Erythroblast (primary cell): ENCODE data around the gene GCLM.
"Not testable (repeated sequence)": the region's sequence is repeated elsewhere in the genome, so short reads cannot be mapped to it uniquely, and the experiment has no call there.

Experiments
- DNase-seq, 2 experiments: peaks; one replicate each; lab custom pipeline; 2025; lab: John Stamatoyannopoulos, UW
- GATA1 ChIP-seq: IDR thresholded peaks from 2 replicates; pipeline ENCODE4 v1.6.1; 2011; ENCODE audit warnings: low read depth, mild to moderate bottlenecking, control low read depth, low read length, moderate library complexity
- POLR2A ChIP-seq: IDR thresholded peaks from 2 replicates; pipeline ENCODE4 v1.6.1; 2011; ENCODE audit warnings: mild to moderate bottlenecking, low read length

GCLM gene

GRCh38 chr1:93874025-93874651, 35.1 kb downstream of the GCLM start:
- TF ChIP-seq GATA1 (no peak), POLR2A (no peak)
- DNase-seq = peak; percentile 56 to 64

GRCh38 chr1:93871366-93871765, 37.9 kb downstream of the GCLM start:
- DNase-seq = no peak
- TF ChIP-seq POLR2A (no peak), GATA1 (no peak)

- DNase-seq = no peak
- TF ChIP-seq GATA1 = no peak
- TF ChIP-seq POLR2A = no peak
Observed at GRCh38 chr1:93869653-93870052, 39.6 kb downstream of the GCLM start.

GRCh38 chr1:93868492-93868891, 40.7 kb downstream of the GCLM start:
- DNase-seq = not testable (repeated sequence)

GRCh38 chr1:93865253-93865652, 44.0 kb downstream of the GCLM start:
- no peak for TF ChIP-seq GATA1
- TF ChIP-seq POLR2A = no peak
- no peak for DNase-seq

GRCh38 chr1:93864175-93864574, 45.1 kb downstream of the GCLM start:
- TF ChIP-seq GATA1 = no peak
- no peak for TF ChIP-seq POLR2A
- no peak for DNase-seq

GRCh38 chr1:93857653-93858052, 51.6 kb downstream of the GCLM start:
- DNase-seq = not testable (repeated sequence)

GRCh38 chr1:93855983-93856382, 53.2 kb downstream of the GCLM start:
- not testable (repeated sequence) for DNase-seq

GRCh38 chr1:93853940-93854339, 55.3 kb downstream of the GCLM start:
- TF ChIP-seq POLR2A = no peak
- no peak for TF ChIP-seq GATA1
- no peak for DNase-seq

- TF ChIP-seq GATA1 (no peak), POLR2A (no peak)
- DNase-seq = no peak
Observed at GRCh38 chr1:93851878-93852277, 57.4 kb downstream of the GCLM start.

- DNase-seq = peak; percentile 19 to 56
- TF ChIP-seq POLR2A (no peak), GATA1 (no peak)
Observed at GRCh38 chr1:93851327-93851712, 57.9 kb downstream of the GCLM start.

GRCh38 chr1:93850687-93851326, 58.4 kb downstream of the GCLM start:
- peak; percentile 65 to 72 for DNase-seq

- DNase-seq = no peak
- TF ChIP-seq POLR2A (no peak), GATA1 (no peak)
Observed at GRCh38 chr1:93848350-93848883, 60.8 kb downstream of the GCLM start.

- TF ChIP-seq GATA1 (no peak), POLR2A (peak; percentile 13)
- DNase-seq = peak; percentile 81 to 88
Observed at GRCh38 chr1:93847811-93848288, 61.4 kb downstream of the GCLM start.
